ENCODE data around the gene KLF4.

KLF4 gene

GRCh38 chr9:107460153-107461023 lies 29.2 kb downstream of the KLF4 start:
- DNase-seq = no peak
- intact Hi-C loops (cut with DNase I) = loop anchor here (10.0 kb wide), 1 partner anchor 1094 kb away; no protein-coding TSS in a partner anchor

- intact Hi-C loops (cut with DNase I) = no loop called here
These were observed 34.0 kb downstream of the KLF4 start for GRCh38 chr9:107455425-107456135.

GRCh38 chr9:107453479-107453878 lies 36.1 kb downstream of the KLF4 start:
- intact Hi-C loops (cut with DNase I) = no loop called here
- no peak for DNase-seq

More at GRCh38 chr9:107455425-107456135, 34.0 kb downstream of the KLF4 start:
- no peak for DNase-seq

- intact Hi-C loops (cut with DNase I) = no loop called here
- DNase-seq = no peak
These were observed 41.7 kb downstream of the KLF4 start for GRCh38 chr9:107447834-107448233.

GRCh38 chr9:107447081-107447480 lies 42.5 kb downstream of the KLF4 start:
- intact Hi-C loops (cut with DNase I) = no loop called here
- no peak for DNase-seq

GRCh38 chr9:107446491-107446890 lies 43.1 kb downstream of the KLF4 start:
- DNase-seq = no peak
- intact Hi-C loops (cut with DNase I) = no loop called here

GRCh38 chr9:107443786-107444185 lies 45.8 kb downstream of the KLF4 start:
- intact Hi-C loops (cut with DNase I) = no loop called here

GRCh38 chr9:107439991-107440456 lies 49.5 kb downstream of the KLF4 start:
- no peak for DNase-seq
- intact Hi-C loops (cut with DNase I) = no loop called here

More at GRCh38 chr9:107443786-107444185, 45.8 kb downstream of the KLF4 start:
- no peak for DNase-seq

GRCh38 chr9:107438211-107439031 lies 51.1 kb downstream of the KLF4 start:
- DNase-seq = no peak
- intact Hi-C loops (cut with DNase I) = no loop called here

- DNase-seq = no peak
- intact Hi-C loops (cut with DNase I) = no loop called here
These were observed 51.9 kb downstream of the KLF4 start for GRCh38 chr9:107437716-107438115.

- DNase-seq = no peak
- intact Hi-C loops (cut with DNase I) = no loop called here
These were observed 54.2 kb downstream of the KLF4 start for GRCh38 chr9:107435415-107435814.
